Measurements from ENCODE around the gene ZNF592. TPM values are rescaled to one million over a fixed set of nuclear protein-coding genes. Genes with fewer than 3 reads are reported as not detected.
A peak's percentile ranks its signal among the peaks of the same experiment; 100 is the strongest.

Gene ZNF592
- total and polyA plus RNA-seq, 9 of the 15 experiments (the other 6 are each of a cell fraction or from before 2014, with no cell fraction given), result 0.88 to 23.8 (median 7.4) TPM

- TF ChIP-seq EP300 (IDR thresholded peaks at IDR 0.05; ENCODE audit: low read length), result peak; percentile 6; the same call in 1 of the 2 replicates
- no peak for TF ChIP-seq ILK (tag; IDR thresholded peaks at IDR 0.05; ENCODE audit: borderline replicate concordance, low read depth)
- 0 out of 2 replicates have a peak, but pooled peaks have one; percentile 36 for TF ChIP-seq BHLHE40 (IDR thresholded peaks at IDR 0.05; ENCODE audit: low read length)
- TF ChIP-seq ZNF551 (CRISPR knock-in tag; IDR thresholded peaks at IDR 0.05), result no peak
- no peak for TF ChIP-seq POLR2H (tag; IDR thresholded peaks at IDR 0.05; ENCODE audit: low read depth)
- no peak for TF ChIP-seq TRIM25 (IDR thresholded peaks at IDR 0.05; ENCODE audit: borderline replicate concordance)
- TF ChIP-seq REST (IDR thresholded peaks at IDR 0.05; ENCODE audit: borderline replicate concordance), result peak; percentile 84
- TF ChIP-seq REST (CRISPR knock-in tag; IDR thresholded peaks at IDR 0.05; ENCODE audit: low read depth), result no peak
- TF ChIP-seq TEAD1 (CRISPR knock-in tag; IDR thresholded peaks at IDR 0.05), result no peak
Measured at GRCh38 chr15:84826369-84826823, 78.0 kb downstream of the ZNF592 start (continued).

Data from K562 (cell line).